RCC 7860 (cell line): ENCODE measurements around the gene ATXN7.
A peak's percentile ranks its signal among the peaks of the same experiment; 100 is the strongest.

Experiments
- DNase-seq: peaks from one replicate; pipeline ENCODE4 v3.0.0-alpha.2; 2015; ENCODE audit warnings: low spot score
- FAIRE-seq: peaks from 2 replicates; lab custom pipeline; 2012; peaks lifted over from hg19 to GRCh38; lab: Jason Lieb, UNC

Gene ATXN7

GRCh38 chr3:64046592-64046991, 182.9 kb downstream of the ATXN7 start:
- no peak for FAIRE-seq
- DNase-seq, result no peak

- DNase-seq, result no peak
- no peak for FAIRE-seq
Measured at GRCh38 chr3:64046996-64047594, 183.4 kb downstream of the ATXN7 start.

GRCh38 chr3:64047787-64048186, 184.1 kb downstream of the ATXN7 start:
- no peak for FAIRE-seq
- no peak for DNase-seq

GRCh38 chr3:64048631-64049061, 185.0 kb downstream of the ATXN7 start:
- no peak for FAIRE-seq
- no peak for DNase-seq

GRCh38 chr3:64049136-64049535, 185.5 kb downstream of the ATXN7 start:
- peak; percentile 94 for FAIRE-seq
- peak; percentile 94 for DNase-seq

GRCh38 chr3:64049832-64050231, 186.2 kb downstream of the ATXN7 start:
- DNase-seq (no peak), FAIRE-seq (no peak)
